SK-N-SH (cell line): ENCODE data around the gene RPP25.

Source experiments
- CTCF ChIP-seq: fragments of 200-600 bp; sonication (generic); IDR thresholded peaks from 2 replicates; pipeline ENCODE4 v1.6.1; 2017; ENCODE audit warnings: antibody characterized with exemption, mild to moderate bottlenecking, moderate library complexity
- EZH2phosphoT487 ChIP-seq: fragments of 200-600 bp; sonication (generic); IDR thresholded peaks from 2 replicates; pipeline ENCODE4 v1.6.1; 2017; ENCODE audit warnings: low read depth, mixed run types, mild to moderate bottlenecking, antibody characterized with exemption, moderate library complexity, borderline replicate concordance
- MXI1 ChIP-seq: IDR thresholded peaks from 2 replicates; pipeline ENCODE4 v1.6.1; 2012; ENCODE audit warnings: mild to moderate bottlenecking, low read depth, low read length, improper control_type of control experiment
- TCF12 ChIP-seq: IDR thresholded peaks from 2 replicates; pipeline ENCODE4 v1.4.0; 2012
- YY1 ChIP-seq: IDR thresholded peaks from 2 replicates; pipeline ENCODE4 v1.4.0; 2012; ENCODE audit warnings: low read depth, mild to moderate bottlenecking

- no peak for TF ChIP-seq MXI1
- TF ChIP-seq TCF12: no peak
- no peak for TF ChIP-seq YY1
- no peak for TF ChIP-seq CTCF
- TF ChIP-seq EZH2phosphoT487: no peak
These were observed 43.5 kb downstream of the RPP25 start for GRCh38 chr15:74913041-74913440.
